Measurements from ENCODE around the gene BCAS3. TPM values are rescaled to one million over a fixed set of nuclear protein-coding genes. Genes with fewer than 3 reads are reported as not detected.
"Not testable (repeated sequence)": the region's sequence is repeated elsewhere in the genome, so short reads cannot be mapped to it uniquely, and the experiment has no call there.

BCAS3 gene
- total and polyA plus RNA-seq, 2 donors: 6.9 to 12.4 TPM

DNA sequence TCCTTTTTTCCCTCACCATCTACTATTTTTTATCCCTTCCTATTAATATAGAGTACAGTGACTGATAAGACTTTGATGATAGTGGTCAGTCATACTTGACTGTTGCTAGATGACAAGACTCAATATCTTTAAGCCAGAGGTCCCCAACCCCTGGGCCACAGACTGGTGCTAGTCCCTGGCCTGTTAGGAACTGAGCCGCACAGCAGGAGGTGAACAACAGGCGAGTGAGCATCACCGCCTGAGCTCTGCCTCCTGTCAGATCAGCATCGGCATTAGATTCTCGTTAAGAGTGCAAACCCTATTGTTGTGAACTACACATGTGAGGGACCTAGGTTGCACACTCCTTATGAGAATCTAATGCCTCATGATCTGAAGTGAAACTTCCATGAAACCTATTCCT, 341.3 kb downstream of the BCAS3 start:
- H3K36me3 ChIP-seq (ENCODE audit: control insufficient read depth in 2 of 2, insufficient read depth in 2 of 2, low read length in 1 of 2): no peaks in the 10 kb centered on the region
- DNase-seq (ENCODE audit: low read depth in 6 of 9, low spot score in 9 of 9): no peak
- no peaks in the 10 kb centered on the region for H3K27me3 ChIP-seq (ENCODE audit: control insufficient read depth in 2 of 2, insufficient read depth in 1 of 2, low read length in 1 of 2)
- no peaks in the 10 kb centered on the region for H3K4me1 ChIP-seq (ENCODE audit: control insufficient read depth in 2 of 2, insufficient read depth in 2 of 2, low read length in 2 of 2)
- H3K4me3 ChIP-seq (ENCODE audit: low read length in 2 of 2): no peak overlapping the region
- H3K27ac ChIP-seq (ENCODE audit: low read depth in 1 of 2, low read length in 1 of 2): no peak overlapping the region
- H3K9me3 ChIP-seq (ENCODE audit: control insufficient read depth in 2 of 2, insufficient read depth in 1 of 2, low read length in 1 of 2): no peaks in the 10 kb centered on the region
- 86% methylated on average over 5 of the region's 5 CpGs for WGBS

DNA sequence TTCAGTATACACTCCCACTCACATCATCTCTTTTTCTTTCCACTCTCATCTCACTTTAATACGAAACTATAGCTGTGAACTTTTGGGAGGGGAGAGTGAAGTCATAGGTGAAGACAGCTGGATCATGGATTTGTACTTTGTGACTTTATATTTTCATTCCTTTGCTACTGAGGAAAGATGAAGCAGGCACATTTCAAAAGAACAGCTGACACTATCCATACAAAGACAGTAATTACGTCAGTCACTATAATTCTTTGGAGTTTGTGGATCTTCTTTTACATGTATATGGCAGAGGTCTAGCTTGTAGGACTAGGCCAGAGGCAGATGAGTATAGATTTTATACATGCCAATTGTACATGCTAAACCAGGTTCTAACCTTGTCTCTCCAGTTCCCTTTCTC, 346.3 kb downstream of the BCAS3 start:
- Histone ChIP-seq H3K36me3 (ENCODE audit: control insufficient read depth in 2 of 2, insufficient read depth in 2 of 2, low read length in 1 of 2) (no peaks in the 10 kb centered on the region), H3K27me3 (ENCODE audit: control insufficient read depth in 2 of 2, insufficient read depth in 1 of 2, low read length in 1 of 2) (no peaks in the 10 kb centered on the region), H3K9me3 (ENCODE audit: control insufficient read depth in 2 of 2, insufficient read depth in 1 of 2, low read length in 1 of 2) (no peaks in the 10 kb centered on the region), H3K27ac (ENCODE audit: low read depth in 1 of 2, low read length in 1 of 2) (no peak overlapping the region), H3K4me3 (ENCODE audit: low read length in 2 of 2) (no peak overlapping the region), H3K4me1 (ENCODE audit: control insufficient read depth in 2 of 2, insufficient read depth in 2 of 2, low read length in 2 of 2) (no peaks in the 10 kb centered on the region)
- 99% methylated on average over 2 of the region's 2 CpGs for WGBS
- no peak for DNase-seq (ENCODE audit: low read depth in 6 of 9, low spot score in 9 of 9)

- Histone ChIP-seq H3K36me3 (ENCODE audit: control insufficient read depth in 2 of 2, insufficient read depth in 2 of 2, low read length in 1 of 2) (no peaks in the 10 kb centered on the region), H3K27me3 (ENCODE audit: control insufficient read depth in 2 of 2, insufficient read depth in 1 of 2, low read length in 1 of 2) (no peaks in the 10 kb centered on the region), H3K27ac (ENCODE audit: low read depth in 1 of 2, low read length in 1 of 2) (no peak overlapping the region), H3K9me3 (ENCODE audit: control insufficient read depth in 2 of 2, insufficient read depth in 1 of 2, low read length in 1 of 2) (no peaks in the 10 kb centered on the region), H3K4me1 (ENCODE audit: control insufficient read depth in 2 of 2, insufficient read depth in 2 of 2, low read length in 2 of 2) (no peaks in the 10 kb centered on the region), H3K4me3 (ENCODE audit: low read length in 2 of 2) (no peak overlapping the region)
- no peak for DNase-seq (ENCODE audit: low read depth in 6 of 9, low spot score in 9 of 9)
- WGBS: 97% methylated on average over 3 of the region's 3 CpGs
These were observed 349.2 kb downstream of the BCAS3 start for GRCh38 chr17:61026818-61027217.

DNA sequence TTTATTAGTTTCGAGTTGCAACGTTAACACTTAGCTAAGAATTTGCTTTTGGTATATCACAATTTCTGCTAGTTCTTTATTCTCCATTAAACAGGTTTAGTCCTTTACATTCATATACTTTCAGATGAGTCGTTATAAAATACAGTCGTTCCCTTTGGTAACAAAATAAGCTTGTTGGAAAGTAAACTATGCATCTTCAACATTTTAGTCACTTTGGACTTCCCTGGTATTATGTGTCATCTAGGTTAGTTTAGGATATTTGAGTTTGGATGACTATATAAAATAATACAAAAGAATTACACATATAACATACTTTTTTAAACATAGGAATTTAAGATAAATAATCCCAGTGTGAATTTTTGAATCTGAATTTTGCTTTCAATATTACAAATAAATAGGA, 351.5 kb downstream of the BCAS3 start:
- no peak overlapping the region for H3K4me3 ChIP-seq (ENCODE audit: low read length in 2 of 2)
- no peaks in the 10 kb centered on the region for H3K36me3 ChIP-seq (ENCODE audit: control insufficient read depth in 2 of 2, insufficient read depth in 2 of 2, low read length in 1 of 2)
- no peaks in the 10 kb centered on the region for H3K27me3 ChIP-seq (ENCODE audit: control insufficient read depth in 2 of 2, insufficient read depth in 1 of 2, low read length in 1 of 2)
- no peak for DNase-seq (ENCODE audit: low read depth in 6 of 9, low spot score in 9 of 9)
- H3K27ac ChIP-seq (ENCODE audit: low read depth in 1 of 2, low read length in 1 of 2): no peak overlapping the region
- no peaks in the 10 kb centered on the region for H3K9me3 ChIP-seq (ENCODE audit: control insufficient read depth in 2 of 2, insufficient read depth in 1 of 2, low read length in 1 of 2)
- H3K4me1 ChIP-seq (ENCODE audit: control insufficient read depth in 2 of 2, insufficient read depth in 2 of 2, low read length in 2 of 2): no peaks in the 10 kb centered on the region
- WGBS: 97% methylated on average over 4 of the region's 4 CpGs

- DNase-seq (ENCODE audit: low read depth in 6 of 9, low spot score in 9 of 9): no peak
- WGBS: 98% methylated on average over 4 of the region's 4 CpGs
- H3K9me3 ChIP-seq (ENCODE audit: control insufficient read depth in 2 of 2, insufficient read depth in 1 of 2, low read length in 1 of 2): no peaks in the 10 kb centered on the region
- no peak overlapping the region for H3K27ac ChIP-seq (ENCODE audit: low read depth in 1 of 2, low read length in 1 of 2)
- H3K27me3 ChIP-seq (ENCODE audit: control insufficient read depth in 2 of 2, insufficient read depth in 1 of 2, low read length in 1 of 2): no peaks in the 10 kb centered on the region
- H3K4me3 ChIP-seq (ENCODE audit: low read length in 2 of 2): no peak overlapping the region
- H3K4me1 ChIP-seq (ENCODE audit: control insufficient read depth in 2 of 2, insufficient read depth in 2 of 2, low read length in 2 of 2): no peaks in the 10 kb centered on the region
- peaks cover 0 to 3% of the 10 kb centered on the region in 2 donors for H3K36me3 ChIP-seq (ENCODE audit: control insufficient read depth in 2 of 2, insufficient read depth in 2 of 2, low read length in 1 of 2)
These were observed 363.0 kb downstream of the BCAS3 start for GRCh38 chr17:61040666-61041065.

- H3K27me3 ChIP-seq (ENCODE audit: control insufficient read depth in 2 of 2, insufficient read depth in 1 of 2, low read length in 1 of 2); H3K36me3 ChIP-seq (ENCODE audit: control insufficient read depth in 2 of 2, insufficient read depth in 2 of 2, low read length in 1 of 2); H3K4me1 ChIP-seq (ENCODE audit: control insufficient read depth in 2 of 2, insufficient read depth in 2 of 2, low read length in 2 of 2); H3K9me3 ChIP-seq (ENCODE audit: control insufficient read depth in 2 of 2, insufficient read depth in 1 of 2, low read length in 1 of 2); H3K4me3 ChIP-seq (ENCODE audit: low read length in 2 of 2); DNase-seq (ENCODE audit: low read depth in 6 of 9, low spot score in 9 of 9); H3K27ac ChIP-seq (ENCODE audit: low read depth in 1 of 2, low read length in 1 of 2): not testable (repeated sequence)
- WGBS: 98% methylated on average over 5 of the region's 5 CpGs
These were observed 364.7 kb downstream of the BCAS3 start for GRCh38 chr17:61042348-61042747.

- Histone ChIP-seq H3K27ac (ENCODE audit: low read depth in 1 of 2, low read length in 1 of 2) (no peak overlapping the region), H3K4me3 (ENCODE audit: low read length in 2 of 2) (no peak overlapping the region), H3K36me3 (ENCODE audit: control insufficient read depth in 2 of 2, insufficient read depth in 2 of 2, low read length in 1 of 2) (no peaks in the 10 kb centered on the region), H3K27me3 (ENCODE audit: control insufficient read depth in 2 of 2, insufficient read depth in 1 of 2, low read length in 1 of 2) (no peaks in the 10 kb centered on the region), H3K9me3 (ENCODE audit: control insufficient read depth in 2 of 2, insufficient read depth in 1 of 2, low read length in 1 of 2) (no peaks in the 10 kb centered on the region), H3K4me1 (ENCODE audit: control insufficient read depth in 2 of 2, insufficient read depth in 2 of 2, low read length in 2 of 2) (no peaks in the 10 kb centered on the region)
- DNase-seq (ENCODE audit: low read depth in 6 of 9, low spot score in 9 of 9): no peak
These were observed 369.9 kb downstream of the BCAS3 start for GRCh38 chr17:61047515-61047914.

DNA sequence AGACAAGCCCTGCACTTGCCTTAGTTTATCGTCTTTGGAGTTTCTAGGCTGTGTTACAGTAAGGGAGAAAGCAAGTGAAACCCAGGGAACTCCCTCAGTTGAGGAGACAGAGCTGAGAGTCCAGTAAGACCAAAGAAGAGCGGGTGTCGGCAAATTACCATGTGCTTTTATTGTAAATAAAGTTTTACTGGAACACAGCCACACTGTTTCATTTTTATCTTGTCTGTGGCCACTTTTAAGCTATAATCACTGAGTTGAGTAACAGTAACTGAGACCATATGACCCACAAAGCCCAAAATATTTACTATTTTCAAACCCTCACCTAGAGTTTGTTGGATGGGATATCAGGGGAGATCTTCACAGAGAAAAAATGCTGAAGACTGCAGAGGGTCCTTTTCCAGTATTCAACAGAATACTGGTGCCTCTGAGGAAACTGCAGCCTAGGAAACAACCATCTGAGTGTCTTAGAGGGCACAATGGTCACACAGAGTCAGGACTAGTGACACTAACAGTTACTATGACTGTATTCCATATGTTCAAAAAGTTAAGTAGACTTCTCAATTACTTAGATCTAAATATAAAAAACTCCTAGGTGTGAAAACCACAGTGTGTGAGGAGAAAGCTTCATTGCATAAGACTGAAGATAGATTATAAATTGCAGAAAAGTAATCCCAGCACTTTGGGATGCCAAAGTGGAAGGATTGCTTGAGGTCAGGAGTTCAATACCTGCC, 370.9 kb downstream of the BCAS3 start:
- H3K27me3 ChIP-seq (ENCODE audit: control insufficient read depth in 2 of 2, insufficient read depth in 1 of 2, low read length in 1 of 2): no peaks in the 10 kb centered on the region
- WGBS: 98% methylated on average over 3 of the region's 3 CpGs

GRCh38 chr17:61053469-61053868, 375.8 kb downstream of the BCAS3 start:
- no peaks in the 10 kb centered on the region for H3K27me3 ChIP-seq (ENCODE audit: control insufficient read depth in 2 of 2, insufficient read depth in 1 of 2, low read length in 1 of 2)
- H3K36me3 ChIP-seq (ENCODE audit: control insufficient read depth in 2 of 2, insufficient read depth in 2 of 2, low read length in 1 of 2): no peaks in the 10 kb centered on the region
- H3K9me3 ChIP-seq (ENCODE audit: control insufficient read depth in 2 of 2, insufficient read depth in 1 of 2, low read length in 1 of 2): no peaks in the 10 kb centered on the region
- no peak overlapping the region for H3K27ac ChIP-seq (ENCODE audit: low read depth in 1 of 2, low read length in 1 of 2)
- no peak overlapping the region for H3K4me3 ChIP-seq (ENCODE audit: low read length in 2 of 2)
- WGBS: 100% methylated on average over 1 of the region's 1 CpG
- no peak for DNase-seq (ENCODE audit: low read depth in 6 of 9, low spot score in 9 of 9)
- H3K4me1 ChIP-seq (ENCODE audit: control insufficient read depth in 2 of 2, insufficient read depth in 2 of 2, low read length in 2 of 2): no peaks in the 10 kb centered on the region

More for the DNA sequence above, 370.9 kb downstream of the BCAS3 start:
- no peaks in the 10 kb centered on the region for H3K9me3 ChIP-seq (ENCODE audit: control insufficient read depth in 2 of 2, insufficient read depth in 1 of 2, low read length in 1 of 2)
- H3K27ac ChIP-seq (ENCODE audit: low read depth in 1 of 2, low read length in 1 of 2): no peak overlapping the region
- no peak overlapping the region for H3K4me3 ChIP-seq (ENCODE audit: low read length in 2 of 2)
- H3K4me1 ChIP-seq (ENCODE audit: control insufficient read depth in 2 of 2, insufficient read depth in 2 of 2, low read length in 2 of 2): no peaks in the 10 kb centered on the region
- no peak for DNase-seq (ENCODE audit: low read depth in 6 of 9, low spot score in 9 of 9)
- no peaks in the 10 kb centered on the region for H3K36me3 ChIP-seq (ENCODE audit: control insufficient read depth in 2 of 2, insufficient read depth in 2 of 2, low read length in 1 of 2)
